T1000 (cell line): ENCODE data around the gene CXXC1.
"Not testable (repeated sequence)": the region's sequence is repeated elsewhere in the genome, so short reads cannot be mapped to it uniquely, and the experiment has no call there.

Experiments
- DNase-seq: peaks from one replicate; lab custom pipeline; 2025; ENCODE audit warnings: mixed read lengths; lab: John Stamatoyannopoulos, UW

CXXC1 gene

GRCh38 chr18:50297621-50298442, 10.3 kb upstream of the CXXC1 start:
- DNase-seq, result peak; percentile 6

GRCh38 chr18:50293039-50293438, 5.5 kb upstream of the CXXC1 start:
- no peak for DNase-seq

GRCh38 chr18:50289108-50289443, 1.6 kb upstream of the CXXC1 start:
- no peak for DNase-seq

GRCh38 chr18:50288348-50289107, 1.0 kb upstream of the CXXC1 start:
- not testable (repeated sequence) for DNase-seq

GRCh38 chr18:50287028-50287440, 458 bp downstream of the CXXC1 start:
- DNase-seq, result no peak

- peak; percentile 25 for DNase-seq
These were observed 983 bp downstream of the CXXC1 start for GRCh38 chr18:50286391-50287027.

GRCh38 chr18:50285631-50286321, 1.7 kb downstream of the CXXC1 start:
- DNase-seq, result no peak

- no peak for DNase-seq
These were observed 2.4 kb downstream of the CXXC1 start for GRCh38 chr18:50285071-50285470.

- peak; percentile 4 for DNase-seq
These were observed 3.1 kb downstream of the CXXC1 start for GRCh38 chr18:50284255-50284885.

GRCh38 chr18:50283469-50284209, 3.9 kb downstream of the CXXC1 start:
- DNase-seq, result no peak

- DNase-seq, result no peak
These were observed 4.8 kb downstream of the CXXC1 start for GRCh38 chr18:50282521-50283335.

GRCh38 chr18:50281972-50282520, 5.4 kb downstream of the CXXC1 start:
- no peak for DNase-seq

GRCh38 chr18:50281295-50281971, 6.1 kb downstream of the CXXC1 start, which contains the start of gene MBD1:
Gene MBD1 (minus strand): TSS chr18:50281523. CDS start chr18:50279992, 1,531 bp downstream.
- peak; percentile 88 for DNase-seq

- DNase-seq, result no peak
These were observed 6.7 kb downstream of the CXXC1 start for GRCh38 chr18:50280707-50281294.

GRCh38 chr18:50279752-50280151, 7.7 kb downstream of the CXXC1 start:
- no peak for DNase-seq

GRCh38 chr18:50277942-50278341, 9.6 kb downstream of the CXXC1 start:
- DNase-seq, result no peak

- DNase-seq, result no peak
These were observed 11.0 kb downstream of the CXXC1 start for GRCh38 chr18:50276452-50276851.

- no peak for DNase-seq
These were observed 11.9 kb downstream of the CXXC1 start for GRCh38 chr18:50275503-50276036.
